DMS114 treated with DMSO at 0.1 percent for 48 hours (cell line): Measurements from ENCODE around the gene KANSL1.
"Not testable (repeated sequence)": the region's sequence is repeated elsewhere in the genome, so short reads cannot be mapped to it uniquely, and the experiment has no call there.

Source experiments
- DNase-seq: peaks from one replicate; lab custom pipeline; 2025; ENCODE audit not compliant: unreplicated experiment; lab: John Stamatoyannopoulos, UW

Gene KANSL1

DNA sequence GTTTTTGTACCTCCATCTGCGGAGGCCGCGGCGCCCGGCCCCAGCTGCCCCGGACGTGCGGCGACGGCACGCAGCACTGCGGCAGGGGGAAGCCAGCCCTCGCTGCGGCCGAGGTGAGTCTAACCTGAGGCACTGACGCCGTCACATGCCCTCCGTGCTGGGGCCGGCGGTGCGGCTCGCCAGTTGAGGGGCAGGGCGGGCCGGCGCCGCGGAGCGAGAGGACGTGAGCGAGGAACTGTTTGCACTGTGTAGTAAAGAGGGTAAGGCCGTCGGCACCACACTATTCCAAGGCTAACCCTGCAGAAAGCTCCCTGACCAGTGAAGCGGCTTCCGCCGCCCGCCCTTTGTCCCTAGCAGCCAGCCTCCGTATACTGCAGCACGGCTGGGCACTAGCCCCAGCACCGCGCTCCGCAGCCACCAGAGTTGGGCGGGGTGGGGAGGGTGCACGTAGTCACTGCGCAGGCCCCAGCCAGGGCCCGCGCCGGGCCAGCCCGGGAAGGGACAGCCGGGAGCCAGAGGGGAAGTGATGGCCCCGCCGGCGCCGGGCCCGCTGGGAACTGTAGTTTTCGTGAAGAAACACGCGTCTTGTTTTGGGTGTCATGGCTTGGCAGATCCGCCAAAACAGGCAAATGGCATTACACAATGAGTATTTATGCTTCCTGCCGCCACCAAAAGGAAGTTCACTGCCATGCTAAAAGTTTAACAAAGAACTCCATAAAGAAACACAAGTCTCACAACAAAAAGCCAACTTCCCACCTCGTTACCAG lies 580 bp upstream of the KANSL1 start:
- peak; percentile 95 for DNase-seq

DNA sequence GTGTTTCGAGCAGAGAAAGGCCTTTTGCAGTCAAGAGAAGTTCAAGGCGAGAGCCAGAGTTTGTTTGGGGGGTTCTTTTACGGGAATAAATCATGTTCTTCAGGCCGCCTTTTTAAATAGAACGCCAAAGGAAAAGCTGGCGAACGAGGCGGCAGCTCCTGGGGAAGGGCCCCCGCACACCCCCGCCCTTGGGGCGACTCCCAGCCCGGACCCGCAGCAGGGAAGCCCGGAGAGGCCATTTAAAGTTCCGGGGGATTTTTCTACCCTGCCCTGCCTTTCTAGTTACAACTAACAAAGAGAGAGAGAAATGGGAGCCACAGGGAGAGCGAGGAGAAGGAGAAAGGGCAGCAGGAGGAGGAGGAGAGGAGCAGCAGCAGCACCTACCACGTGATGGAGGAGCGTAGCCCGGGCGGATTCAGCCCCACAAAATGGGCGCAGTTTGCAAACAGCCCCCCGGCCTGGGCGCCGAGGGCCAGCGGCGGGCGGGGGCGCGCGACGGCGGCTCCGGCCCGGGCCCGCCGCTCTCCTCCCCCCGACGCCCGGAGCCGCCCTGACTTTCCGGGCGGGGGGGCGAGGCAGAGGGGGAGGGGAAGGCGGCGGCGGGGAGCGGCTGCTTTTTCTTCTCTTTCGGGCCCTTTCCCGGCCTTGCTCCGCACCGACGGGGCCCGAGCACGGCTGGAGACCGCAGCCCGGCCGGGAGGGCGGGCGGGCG lies 634 bp downstream of the KANSL1 start:
- peak; percentile 77 for DNase-seq

DNA sequence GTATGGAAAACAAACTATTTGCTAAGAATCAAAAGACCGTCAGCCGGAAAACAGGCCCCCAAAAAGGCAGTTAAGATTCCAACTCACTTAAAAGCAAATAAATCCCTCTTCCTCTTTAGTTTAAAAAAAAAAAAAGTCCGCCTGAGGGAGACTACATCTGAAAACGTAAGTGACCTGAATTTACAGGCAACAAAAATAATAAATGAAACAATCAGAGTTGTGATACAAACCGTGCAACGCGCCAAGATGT lies 1.1 kb downstream of the KANSL1 start:
- DNase-seq = no peak

DNA sequence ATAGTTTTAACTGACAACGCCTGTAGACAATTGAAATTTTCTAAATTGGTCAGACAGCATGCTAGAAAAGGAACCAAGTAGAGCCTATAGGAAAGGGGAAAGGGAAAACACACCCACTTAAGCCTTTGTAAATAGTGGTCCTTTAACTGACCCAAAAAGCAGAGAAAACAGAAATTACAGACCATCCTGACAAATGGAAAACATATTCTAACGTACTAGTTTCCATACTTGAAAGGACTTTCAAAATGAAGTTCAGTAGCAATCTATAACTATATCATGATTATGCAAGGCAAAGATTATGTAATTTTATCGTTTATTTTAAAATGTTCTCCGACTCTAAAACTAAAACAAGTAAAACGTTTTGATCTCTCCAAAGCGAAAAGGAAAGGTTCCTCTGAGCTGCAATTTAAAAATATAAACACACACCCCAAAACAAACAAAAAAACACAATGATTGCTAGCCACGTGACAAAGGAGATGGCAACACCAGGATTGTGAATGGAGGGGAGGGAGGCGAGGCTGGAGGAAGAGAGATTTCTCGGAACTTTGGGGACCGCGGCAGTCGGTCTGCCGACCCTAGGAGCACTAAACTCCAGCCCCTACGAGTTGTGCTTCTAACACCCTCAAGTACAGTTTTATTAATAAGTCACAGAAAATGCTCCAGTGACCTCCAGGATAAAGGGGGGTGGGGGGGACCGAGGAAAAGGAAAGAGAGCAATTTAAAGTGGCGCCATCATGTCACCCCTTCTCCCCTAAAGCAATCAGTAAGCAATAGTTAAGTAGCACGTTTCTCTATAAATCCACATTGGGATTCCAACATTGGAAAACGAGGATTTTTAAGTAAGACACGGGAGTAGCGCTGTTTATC lies 1.7 kb downstream of the KANSL1 start:
- peak; percentile 74 for DNase-seq

GRCh38 chr17:46190763-46191162 lies 2.5 kb downstream of the KANSL1 start:
- DNase-seq = no peak

DNA sequence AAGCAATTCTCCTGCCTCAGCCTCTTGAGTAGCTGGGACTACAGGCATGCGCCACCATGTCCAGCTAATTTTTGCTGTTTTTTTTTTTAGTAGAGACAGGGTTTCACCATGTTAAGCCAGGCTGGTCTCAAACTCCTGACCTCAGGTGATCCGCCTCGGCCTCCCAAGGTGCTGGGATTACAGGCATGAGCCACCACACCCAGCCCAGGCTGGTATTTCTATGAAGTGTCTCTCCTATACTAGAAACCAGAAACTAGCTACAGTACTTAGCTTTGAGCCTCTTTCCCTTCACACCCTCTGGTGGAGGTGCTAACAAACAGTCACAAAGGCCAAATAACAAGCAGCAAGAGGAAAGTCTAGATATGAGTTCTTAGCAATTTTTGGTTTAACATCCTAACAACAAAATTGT lies 6.4 kb downstream of the KANSL1 start:
- peak; percentile 49 for DNase-seq

GRCh38 chr17:46184696-46185095 lies 8.5 kb downstream of the KANSL1 start:
- DNase-seq = no peak

DNA sequence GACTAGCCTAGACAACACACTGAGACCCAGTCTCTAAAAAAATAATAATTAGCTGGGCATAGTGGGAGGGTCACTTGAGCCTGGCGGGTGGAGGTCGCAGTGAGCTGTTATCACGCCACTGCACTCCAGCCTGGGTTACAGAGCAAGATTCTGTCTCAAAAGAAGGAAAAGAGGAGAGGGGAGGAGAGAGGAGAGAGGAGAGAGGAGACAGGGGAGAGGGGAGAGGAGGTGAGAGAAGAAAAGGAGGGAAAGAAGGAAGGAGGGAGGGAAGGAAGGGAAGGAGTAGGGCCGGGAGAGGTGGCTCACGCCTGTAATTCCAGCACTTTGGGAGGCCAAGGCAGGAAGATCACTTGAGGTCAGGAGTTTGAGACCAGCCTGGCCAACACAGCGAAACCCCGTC lies 9.8 kb downstream of the KANSL1 start:
- DNase-seq = not testable (repeated sequence)

DNA sequence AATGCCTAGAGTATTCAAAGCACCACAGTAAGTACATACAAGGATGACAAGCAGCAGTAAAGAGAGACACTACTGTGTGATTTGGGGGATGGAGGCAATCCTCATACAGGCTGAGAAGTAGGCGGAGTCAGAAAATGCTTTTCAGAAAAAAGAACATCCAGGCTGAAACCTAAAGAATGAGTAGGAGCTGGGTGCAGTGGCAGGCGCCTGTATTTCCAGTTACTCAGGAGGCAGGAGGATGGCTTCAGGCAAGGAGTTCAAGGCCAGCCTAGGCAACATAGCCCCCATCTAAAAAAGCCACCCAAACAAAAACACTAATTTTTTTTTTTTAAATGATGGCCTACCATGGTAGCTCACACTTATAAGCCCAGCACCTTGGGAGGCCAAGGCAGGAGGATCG lies 10.3 kb downstream of the KANSL1 start:
- DNase-seq = no peak

DNA sequence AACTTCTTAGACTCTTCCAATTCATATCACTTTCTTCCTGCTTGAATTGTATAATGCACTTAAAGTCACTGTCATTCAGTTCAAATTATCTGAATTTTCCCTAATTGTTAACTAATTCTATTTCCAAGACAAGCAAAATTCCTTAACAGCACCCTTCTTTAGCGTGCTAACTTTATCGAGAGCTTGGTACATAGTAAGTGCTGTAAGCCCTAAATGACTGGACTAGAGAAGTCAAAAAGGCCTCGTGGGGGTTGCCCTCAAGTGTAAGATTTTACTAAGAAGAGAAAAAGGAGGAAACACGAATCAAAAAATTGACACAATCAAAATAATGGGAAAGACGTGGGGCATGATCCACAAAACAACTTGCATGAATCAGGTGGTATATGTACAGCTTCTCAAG lies 11.3 kb downstream of the KANSL1 start:
- DNase-seq = no peak

- not testable (repeated sequence) for DNase-seq
Measured at GRCh38 chr17:46181316-46181715, 11.9 kb downstream of the KANSL1 start.

DNA sequence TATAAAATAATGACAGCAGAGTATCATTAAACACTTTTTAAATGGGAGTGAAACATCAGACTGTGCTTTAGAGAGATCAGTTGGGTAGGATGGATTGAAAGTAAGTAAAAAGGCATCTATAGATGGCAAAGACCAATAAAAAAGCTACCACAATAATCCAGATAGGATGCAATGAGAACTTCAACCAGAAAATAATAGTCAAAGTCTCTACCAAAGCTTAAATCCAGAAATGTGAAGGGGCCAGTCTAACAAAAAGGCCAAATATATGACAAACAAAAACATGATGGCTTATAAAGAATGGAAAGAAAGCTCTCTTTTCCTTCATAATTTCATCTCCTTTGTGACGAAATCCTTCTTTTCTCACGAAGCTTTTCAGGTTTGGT lies 12.3 kb downstream of the KANSL1 start:
- DNase-seq = no peak

GRCh38 chr17:46180185-46180891 lies 12.9 kb downstream of the KANSL1 start:
- not testable (repeated sequence) for DNase-seq

DNA sequence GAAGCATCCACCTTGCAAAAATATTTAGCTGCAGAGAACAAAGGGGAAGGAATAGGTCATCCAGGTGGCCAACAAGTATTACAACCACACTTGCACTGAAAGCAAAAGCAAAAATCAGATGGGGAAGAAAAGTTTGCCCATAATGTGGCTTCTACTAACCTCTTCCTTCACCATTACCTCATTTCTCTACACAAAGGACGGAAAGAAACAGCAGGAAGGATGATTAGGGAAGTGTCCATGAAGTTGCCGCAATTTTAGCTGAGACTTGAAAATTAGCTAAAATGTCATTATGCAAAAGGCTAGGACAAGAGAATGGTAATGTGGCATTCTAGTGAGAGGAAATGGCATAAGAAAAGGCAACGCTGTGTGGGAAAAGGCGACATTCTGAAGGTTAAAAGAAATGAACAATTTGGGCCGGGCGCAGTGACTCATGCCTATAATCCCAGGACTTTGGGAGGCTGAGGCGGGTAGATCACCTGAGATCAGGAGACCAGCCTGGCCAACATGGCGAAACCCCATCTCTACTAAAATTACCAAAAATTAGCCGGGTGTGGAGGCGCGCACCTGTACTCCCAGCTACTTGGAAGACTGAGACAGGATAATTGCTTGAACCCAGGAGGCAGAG lies 13.7 kb downstream of the KANSL1 start:
- no peak for DNase-seq

DNA sequence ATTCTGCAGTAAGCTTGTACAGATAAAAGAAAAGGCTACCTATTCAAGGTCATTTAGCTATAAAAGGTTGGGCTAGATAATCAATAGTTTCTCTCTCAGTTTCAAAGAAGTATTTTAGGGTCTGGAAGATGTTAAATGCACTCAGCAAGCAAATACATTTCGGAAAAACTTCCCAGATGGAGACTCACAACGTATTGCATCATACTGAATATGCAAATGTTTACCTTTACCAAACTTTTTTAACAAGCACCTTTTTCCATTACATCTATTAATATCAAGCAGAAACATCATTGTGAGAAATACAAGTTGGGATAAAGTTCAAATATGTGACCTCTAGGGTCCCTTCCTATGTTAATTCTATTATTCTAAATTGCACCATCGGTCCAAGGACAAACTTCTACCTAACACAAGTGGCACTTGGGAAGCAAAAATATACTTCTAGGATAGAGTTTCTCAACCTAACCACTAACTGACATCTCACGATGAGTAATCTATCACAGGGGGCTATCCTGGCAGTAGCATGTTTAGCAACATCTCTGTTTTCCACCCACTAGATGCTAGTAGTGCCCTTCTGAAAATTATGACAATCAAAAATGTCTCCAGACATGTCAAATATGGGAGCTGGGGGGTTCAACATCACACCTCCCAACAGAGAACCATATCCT lies 14.5 kb downstream of the KANSL1 start:
- DNase-seq = no peak

GRCh38 chr17:46176975-46177374 lies 16.3 kb downstream of the KANSL1 start:
- DNase-seq = no peak

DNA sequence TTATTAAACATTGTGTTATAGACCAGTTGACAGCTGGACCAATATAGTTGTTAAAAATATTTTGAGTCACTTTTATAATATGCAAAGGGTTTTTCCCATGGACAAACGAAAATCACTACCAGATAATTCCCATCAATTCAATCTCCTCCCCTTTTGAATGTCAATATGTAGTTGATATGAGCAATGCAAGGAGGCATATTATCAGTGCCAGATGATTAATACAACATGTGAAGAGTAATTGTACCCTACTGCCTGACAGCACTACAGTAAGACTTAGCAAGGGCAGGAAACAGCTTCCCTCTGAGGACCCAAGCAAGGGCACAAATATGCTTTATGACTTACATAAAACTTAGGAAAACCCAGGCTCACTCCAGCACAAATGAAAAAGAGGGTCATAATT lies 17.3 kb downstream of the KANSL1 start:
- DNase-seq = no peak

- no peak for DNase-seq
Measured at GRCh38 chr17:46173153-46173552, 20.1 kb downstream of the KANSL1 start.

GRCh38 chr17:46171939-46172338 lies 21.3 kb downstream of the KANSL1 start:
- no peak for DNase-seq

DNA sequence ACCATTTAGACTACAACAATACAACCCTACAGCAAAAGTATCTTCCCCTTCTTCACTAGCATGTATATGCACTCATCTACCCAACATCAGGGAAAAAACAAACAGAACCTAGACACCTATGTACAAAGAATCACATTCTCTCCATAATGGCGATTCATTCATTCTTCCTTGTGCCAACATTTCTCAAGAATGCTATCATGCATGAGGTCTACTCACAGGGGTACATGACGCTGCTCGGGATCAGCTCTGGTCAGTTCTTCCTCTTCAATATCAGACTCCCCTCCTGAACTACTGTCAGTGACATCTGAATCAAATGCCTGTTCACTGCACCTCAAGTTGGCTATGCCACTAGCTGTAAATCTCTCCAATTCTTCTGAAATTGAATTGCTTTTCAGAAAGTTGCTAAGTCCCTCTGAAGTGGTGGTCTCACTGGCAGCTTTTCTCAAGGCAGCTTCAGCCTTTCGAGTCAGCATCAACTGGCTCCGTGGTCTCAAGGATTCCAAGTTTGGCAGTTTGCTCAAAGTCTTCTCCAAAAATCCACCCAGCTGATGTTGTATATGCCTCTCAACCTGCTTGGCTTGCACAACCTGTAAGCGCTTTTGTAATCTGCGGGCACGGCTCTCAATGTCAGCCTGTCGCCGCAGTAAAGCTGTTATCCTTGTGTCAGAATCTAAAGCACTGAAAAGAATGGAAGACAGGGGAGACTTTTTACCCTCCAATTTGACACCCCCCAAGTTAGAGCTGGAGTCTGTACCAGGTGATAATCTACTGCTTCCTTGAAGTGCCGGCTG lies 22.4 kb downstream of the KANSL1 start:
- DNase-seq = no peak
